ENCODE data around the gene SLCO2A1.
A peak's percentile ranks its signal among the peaks of the same experiment; 100 is the strongest.

Gene SLCO2A1

DNA sequence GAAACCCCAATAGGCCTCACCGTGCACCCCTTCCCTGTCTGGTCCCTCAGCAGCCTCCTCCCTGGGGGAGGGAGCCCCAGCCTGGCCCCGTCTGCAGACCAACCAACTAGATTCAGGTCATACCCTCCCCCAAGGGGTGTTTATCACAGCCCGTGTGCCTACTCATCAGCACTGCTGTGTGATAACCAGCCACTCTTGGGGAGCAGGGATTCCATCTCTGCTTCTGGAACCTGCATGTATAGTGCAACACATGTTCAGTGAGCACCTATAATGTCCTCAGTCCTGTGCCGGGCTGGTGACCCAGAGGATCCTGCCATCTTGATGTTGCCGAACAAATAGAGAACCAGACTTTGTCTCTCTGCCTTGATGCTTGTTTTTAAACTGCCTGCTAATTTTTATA is 6.6 kb upstream of the SLCO2A1 start:
- DNase-seq (ENCODE audit: insufficient read length, low spot score): no peak
- no peak for FAIRE-seq

DNA sequence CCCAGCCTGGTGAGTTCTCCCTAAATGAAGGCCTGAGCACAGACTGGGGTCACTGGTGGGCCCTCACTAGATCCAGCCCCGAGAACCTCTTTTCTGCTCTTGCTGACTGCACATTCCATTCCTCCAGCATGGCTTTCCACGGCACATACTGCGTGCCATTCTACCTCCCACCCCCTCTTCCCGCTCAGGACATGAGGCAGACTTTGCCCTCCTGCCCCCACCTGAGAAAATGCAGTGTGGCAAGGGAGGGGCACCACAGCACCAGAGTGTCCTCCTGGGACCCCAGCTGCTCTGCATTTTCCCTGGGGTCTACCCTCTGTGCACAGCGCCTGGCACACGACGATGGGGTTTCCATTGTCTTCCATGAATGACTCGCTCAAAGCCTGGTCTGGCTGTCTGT is 6.1 kb upstream of the SLCO2A1 start:
- DNase-seq (ENCODE audit: insufficient read length, low spot score) (no peak), FAIRE-seq (no peak)

DNA sequence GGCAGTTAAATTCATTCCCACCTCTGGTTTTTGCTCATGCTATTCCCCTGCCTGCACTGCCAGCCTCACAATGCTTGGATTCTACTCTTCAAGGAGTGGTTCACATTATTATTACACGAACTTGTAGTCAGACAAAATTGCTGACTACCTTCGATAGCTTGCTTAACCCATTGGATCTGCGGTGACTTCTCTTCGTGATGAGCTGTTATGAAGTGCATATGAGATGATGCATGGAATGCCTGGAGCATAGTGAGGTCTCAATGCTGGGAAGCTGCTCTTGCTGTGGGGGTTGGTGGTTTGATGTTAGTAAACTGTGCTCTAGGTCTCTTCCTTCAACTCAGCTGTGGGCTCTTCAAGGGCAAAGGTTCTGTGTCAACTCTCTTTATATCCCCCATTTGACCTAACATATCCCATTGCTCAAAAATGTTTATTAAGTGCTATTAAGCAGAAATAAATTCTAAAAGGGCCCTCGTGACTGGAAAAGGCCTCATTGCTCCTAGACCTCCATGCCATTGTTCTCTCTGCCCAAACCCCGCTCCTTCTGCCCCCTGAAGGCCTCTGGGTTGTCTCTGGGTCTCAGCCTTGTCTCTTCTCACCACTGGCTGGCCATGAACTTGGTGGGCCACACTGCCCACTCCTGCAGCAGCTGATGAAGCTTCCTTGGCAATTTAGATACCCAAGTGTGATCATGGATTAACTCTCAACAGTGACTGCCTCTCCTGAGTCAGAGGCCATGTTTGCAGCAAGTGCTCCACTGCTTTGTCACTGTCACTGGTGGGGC is 4.5 kb upstream of the SLCO2A1 start:
- DNase-seq (ENCODE audit: insufficient read length, low spot score) (no peak), FAIRE-seq (no peak)

DNA sequence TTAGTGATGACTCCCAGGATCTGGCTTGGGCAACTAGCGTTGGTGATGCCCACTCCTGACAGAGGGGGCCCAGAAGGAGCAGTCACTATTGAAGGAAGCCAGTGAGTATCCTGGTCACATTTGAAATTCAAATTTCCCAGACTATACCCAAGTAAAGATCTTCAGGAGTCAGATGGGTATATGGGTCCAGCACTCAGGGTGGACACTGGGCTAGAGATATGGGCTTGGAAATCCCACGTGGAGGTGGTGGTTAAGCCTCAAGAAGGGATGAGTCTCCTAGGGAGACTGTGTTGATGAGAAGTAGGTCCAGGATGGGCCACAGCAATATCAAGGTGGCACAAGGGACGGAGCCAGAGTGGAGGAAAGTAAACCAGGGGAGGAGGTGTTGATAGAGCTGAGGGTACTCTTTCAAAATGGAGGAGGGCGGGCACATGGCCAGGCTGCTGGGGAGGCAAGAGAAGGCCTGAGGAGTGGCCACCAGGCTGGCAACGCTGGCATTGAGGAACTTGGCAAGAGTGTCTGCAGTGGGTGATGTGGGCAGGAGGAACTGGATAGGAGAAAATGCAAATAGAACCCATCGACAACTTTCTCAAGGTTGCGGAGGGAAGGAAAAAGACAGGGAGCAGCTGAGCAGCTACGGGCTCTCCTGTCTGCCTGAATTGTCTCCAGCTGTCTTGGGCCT is 3.7 kb upstream of the SLCO2A1 start:
- no peak for FAIRE-seq
- no peak for DNase-seq (ENCODE audit: insufficient read length, low spot score)

DNA sequence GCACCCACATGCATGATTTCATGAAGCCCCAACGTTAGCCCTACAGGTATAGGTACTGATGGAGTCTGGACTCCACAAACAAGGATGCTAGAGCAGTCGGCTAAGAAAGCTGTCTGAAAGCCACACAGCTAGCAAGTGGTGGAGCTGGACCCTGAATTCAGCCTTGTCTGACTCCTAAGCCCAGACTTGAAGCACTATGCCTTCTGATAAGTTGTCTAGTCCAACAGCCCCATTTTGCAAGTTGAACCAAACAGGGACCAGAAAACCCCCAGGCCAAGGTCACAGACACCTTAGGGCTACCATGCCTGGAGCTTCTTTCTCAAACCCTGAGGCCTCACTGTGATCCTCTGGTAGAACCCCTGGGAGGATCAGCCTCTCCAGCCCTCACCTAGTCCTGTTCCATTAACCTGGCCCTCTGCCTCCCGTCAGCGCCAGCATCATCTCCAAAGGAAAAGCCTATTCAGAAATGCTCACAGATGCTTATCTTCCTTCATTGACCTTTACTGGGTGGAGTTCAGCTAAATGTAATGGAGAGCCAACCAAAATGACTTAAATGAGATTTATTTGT is 1.7 kb upstream of the SLCO2A1 start:
- no peak for FAIRE-seq
- no peak for DNase-seq (ENCODE audit: insufficient read length, low spot score)

DNA sequence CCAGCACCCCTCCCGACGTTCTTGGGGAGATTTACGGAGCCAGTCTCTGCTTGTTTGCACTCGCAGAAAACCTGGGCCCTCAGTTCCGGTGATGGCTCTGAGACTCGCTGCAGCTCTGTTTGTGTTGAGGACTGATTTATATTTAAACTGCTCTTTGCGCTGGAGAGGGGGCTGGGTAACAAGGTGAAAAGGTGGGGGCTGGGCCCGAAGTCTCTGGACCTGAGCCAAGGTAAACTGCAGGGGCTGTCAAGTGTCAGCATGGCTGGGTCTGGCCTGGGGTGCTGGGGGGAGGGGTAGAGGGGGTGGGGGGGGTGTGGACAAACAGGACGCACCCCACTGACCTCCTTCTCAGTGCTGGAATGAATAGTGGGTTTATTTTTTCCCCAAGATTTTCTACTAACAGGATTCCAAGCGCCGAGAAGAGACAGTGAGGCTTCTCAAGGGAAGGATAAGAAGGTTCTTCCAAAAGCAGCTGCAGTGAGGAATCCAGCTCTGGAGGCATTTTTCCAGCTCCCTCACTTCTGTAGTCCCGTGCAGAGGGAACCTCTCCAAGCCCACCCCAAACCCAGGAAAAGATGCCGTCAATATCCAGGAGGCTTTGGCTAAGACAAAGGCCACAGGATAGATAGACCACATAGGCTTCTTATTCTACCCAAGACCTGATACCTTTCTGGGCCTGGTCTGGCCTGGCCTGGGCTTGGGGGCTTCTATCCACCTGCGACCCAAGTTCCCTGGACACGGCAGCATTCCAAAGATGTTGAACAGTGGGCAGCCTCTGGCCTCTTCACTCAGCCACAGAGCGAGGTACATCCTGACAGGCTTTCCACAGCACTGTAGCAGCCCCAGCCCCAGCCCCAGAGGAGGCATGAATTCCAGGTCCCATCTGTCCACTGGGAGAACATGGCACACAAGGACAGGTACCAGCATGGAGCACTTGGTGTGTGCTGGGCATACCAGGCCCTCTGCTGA is 938 bp upstream of the SLCO2A1 start:
- FAIRE-seq: no peak
- no peak for DNase-seq (ENCODE audit: insufficient read length, low spot score)

DNA sequence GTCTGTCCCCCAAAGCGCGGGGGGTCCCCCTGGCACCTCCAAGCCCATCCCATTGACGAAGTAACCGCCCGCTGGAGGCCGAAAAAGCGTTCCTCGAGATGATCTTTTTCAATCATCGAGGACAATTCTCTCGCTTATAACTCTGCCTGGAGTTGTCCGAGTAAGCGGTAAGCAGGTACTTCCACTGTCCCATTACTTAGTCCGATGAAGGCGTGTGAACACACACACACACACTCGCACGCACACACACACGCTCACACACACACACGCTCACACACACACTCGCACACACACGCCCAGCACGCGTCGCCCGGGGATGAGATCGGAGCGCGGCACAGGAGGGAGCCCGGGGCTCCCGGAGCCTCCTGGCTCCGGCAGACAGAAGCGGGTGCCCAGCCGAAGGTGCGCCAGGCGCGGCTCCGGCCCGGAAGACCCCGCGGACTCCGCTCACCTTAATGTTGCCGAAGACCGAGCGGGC is 430 bp downstream of the SLCO2A1 start:
- no peak for DNase-seq (ENCODE audit: insufficient read length, low spot score)
- FAIRE-seq: peak; percentile 59

DNA sequence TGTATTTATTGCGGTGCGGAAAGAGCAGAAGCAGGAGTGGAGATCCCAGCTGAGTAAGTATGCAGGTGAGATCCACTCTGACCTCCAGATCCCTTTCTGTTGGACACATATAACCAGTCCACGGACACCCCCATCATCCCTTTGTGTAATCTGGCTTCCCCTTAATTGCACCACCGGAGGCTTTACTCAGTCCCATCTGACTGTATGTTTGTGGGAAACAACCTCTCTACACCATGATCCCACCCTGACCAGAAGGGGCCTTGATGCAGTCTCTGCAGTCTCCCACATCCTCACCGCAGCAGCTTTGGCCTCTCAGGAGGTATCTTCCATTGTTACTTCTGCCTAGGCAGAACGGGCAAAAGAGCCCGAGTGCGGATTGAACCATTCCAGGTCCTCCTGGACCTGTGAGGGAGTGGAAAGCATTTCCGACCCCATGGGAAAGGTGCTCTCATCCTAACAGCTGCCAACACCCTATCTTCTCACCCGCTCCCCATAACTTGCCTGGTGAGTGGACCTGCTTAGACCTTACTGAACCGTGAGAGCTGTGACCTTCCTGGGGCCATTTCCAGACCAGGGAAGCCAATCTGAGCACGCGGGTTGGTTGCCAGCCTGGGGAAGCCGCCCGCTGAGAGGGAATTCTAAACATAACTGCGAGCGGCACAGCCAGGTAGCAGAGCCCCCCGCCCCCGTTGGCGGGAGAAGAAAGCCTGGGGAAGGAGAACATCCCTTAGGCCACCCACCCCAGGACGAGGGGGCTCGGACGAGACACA is 1.1 kb downstream of the SLCO2A1 start:
- DNase-seq (ENCODE audit: insufficient read length, low spot score): no peak
- no peak for FAIRE-seq

DNA sequence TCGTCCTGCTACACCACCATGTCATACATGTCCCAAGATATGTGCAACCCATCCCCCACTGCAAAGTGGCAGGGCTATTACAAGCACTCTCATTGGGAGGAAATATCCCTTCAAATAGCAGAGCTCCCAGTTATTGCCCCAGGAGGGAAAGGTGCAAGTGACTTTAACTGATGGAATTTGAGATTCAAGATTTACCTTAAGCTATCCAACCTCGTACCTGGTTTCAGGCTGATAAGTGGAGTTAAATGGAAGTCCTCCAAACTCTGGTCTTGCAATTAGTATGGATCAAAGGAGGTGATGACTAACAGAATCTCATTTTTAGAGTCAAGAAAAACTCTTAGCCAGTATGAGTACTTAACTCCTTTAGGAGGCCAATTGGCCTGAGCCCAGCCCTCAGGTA is 2.1 kb downstream of the SLCO2A1 start:
- FAIRE-seq (no peak), DNase-seq (ENCODE audit: insufficient read length, low spot score) (no peak)

DNA sequence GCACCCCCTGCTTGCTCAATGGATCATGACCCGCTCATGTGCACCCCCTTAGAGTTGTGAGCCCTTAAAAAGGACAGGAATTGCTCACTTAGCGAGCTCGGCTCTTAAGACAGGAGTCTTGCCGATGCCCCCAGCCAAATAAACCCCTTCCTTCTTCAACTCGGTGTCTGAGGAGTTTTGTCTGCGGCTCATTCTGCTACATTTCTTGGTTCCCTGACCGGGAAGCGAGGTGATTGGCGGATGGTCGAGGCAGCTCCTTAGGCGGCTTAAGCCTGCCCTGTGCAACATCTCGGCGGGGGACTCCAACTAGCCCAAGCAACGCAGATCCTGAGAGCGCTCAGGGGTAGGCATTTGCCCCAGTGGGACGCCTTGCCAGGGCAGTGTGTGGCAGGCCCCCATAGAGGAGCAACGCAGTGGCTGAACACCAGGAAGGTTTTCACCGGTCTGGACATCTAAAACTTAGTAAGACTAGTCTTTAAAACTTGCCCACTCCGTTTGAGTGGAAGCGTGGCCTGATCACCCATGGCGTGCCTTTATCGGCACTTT is 9.5 kb downstream of the SLCO2A1 start:
- no peak for DNase-seq (ENCODE audit: insufficient read length, low spot score)

DNA sequence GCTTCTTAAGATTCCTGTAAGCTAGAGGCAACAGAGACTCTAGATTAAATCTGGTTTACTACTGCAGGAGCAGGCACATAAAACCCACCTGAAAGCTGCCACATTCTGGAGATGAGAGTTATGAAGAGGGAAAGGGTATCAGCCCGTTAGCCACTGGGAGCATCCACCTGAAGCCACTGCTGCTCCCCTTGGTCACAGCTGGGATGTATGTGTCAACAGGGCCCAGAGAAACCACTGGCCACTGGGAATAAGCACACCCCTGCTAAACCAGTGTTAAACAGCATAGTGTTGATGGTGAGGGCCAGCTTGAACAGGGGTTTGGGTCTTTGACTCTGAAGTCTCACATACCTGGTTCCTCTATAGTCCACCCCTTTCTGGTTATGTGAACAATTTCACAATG is 10.9 kb downstream of the SLCO2A1 start:
- FAIRE-seq (no peak), DNase-seq (ENCODE audit: insufficient read length, low spot score) (no peak)

More for the DNA sequence above, 9.5 kb downstream of the SLCO2A1 start:
- FAIRE-seq: no peak

DNA sequence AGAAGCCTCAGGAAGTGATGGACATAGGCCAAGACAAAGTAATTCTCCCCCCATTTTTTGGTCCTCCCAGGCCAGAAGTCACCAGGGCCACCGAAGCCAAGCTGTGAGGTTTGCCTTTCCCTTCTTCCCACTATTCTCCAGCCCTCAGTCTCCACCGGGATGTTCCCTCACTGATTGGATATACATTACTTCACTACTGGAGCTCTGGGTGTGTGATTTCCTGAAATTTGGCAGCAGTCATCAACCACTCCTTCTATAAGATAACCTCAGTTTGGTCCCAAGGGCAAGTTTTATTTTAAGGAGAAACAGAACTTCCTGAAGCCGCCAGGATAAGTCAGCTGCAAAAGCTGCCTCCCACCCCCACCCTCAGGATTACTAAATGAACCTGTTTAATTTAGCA is 11.3 kb downstream of the SLCO2A1 start:
- no peak for FAIRE-seq

DNA sequence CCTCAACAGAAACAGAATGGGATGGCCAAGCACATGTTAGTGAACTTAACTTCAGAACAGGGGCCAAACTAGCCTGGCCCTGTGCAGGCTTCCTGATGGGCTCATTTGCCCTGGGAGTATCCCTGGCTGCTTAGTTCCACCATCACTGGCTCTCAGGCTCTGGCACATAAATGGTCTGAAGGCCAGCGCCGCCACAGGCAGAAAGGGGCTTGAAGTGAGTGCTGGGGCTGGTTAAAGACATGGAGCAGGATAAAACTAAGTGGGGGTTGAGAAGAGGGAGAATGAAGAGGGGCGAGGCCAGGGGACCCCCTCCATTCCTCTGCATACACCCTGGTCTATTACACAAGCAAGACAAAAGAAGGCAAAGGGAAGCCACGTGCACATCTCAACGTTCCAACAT is 12.2 kb downstream of the SLCO2A1 start:
- DNase-seq (ENCODE audit: insufficient read length, low spot score) (no peak), FAIRE-seq (no peak)

More for the DNA sequence above, 11.3 kb downstream of the SLCO2A1 start:
- DNase-seq (ENCODE audit: insufficient read length, low spot score): no peak

DNA sequence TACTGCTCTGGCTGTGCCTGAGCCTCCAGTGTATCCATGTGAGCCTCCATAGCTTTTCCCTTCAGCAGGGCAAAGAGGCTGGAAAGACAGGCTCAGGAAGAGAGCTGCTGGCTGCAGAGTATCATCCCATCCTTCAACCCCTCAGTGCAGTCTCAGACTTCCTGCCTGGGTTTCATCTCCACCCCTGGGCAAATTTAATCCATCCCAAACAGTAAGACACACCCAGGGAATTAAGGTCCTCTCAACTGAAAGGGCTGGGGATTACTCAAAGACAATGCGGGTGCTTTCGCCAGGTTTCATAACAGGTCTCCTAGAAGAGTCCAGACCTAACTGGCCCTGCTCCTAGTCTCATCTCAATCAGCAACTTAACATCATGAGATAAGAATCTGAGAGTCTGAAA is 15.5 kb downstream of the SLCO2A1 start:
- FAIRE-seq (no peak), DNase-seq (ENCODE audit: insufficient read length, low spot score) (no peak)

DNA sequence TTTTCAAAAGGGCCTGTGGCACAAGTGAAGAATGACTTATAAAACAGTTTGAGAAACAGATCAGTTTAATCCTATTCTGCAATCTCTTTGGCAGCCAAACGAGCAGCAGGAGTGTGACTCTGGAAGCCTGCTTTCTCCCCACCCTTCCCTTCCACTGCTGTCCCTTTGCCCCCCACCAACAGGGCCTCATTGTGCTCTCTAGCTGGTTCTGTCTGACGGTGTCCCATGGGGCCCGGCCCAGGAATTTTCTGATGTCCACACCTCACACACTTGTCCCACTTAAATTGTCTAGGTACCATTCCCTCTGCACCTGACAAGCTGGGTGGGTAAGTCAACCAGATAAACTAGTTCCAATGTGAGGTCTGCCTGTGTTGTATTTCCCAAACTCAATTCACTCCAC is 16.4 kb downstream of the SLCO2A1 start:
- FAIRE-seq: no peak

DNA sequence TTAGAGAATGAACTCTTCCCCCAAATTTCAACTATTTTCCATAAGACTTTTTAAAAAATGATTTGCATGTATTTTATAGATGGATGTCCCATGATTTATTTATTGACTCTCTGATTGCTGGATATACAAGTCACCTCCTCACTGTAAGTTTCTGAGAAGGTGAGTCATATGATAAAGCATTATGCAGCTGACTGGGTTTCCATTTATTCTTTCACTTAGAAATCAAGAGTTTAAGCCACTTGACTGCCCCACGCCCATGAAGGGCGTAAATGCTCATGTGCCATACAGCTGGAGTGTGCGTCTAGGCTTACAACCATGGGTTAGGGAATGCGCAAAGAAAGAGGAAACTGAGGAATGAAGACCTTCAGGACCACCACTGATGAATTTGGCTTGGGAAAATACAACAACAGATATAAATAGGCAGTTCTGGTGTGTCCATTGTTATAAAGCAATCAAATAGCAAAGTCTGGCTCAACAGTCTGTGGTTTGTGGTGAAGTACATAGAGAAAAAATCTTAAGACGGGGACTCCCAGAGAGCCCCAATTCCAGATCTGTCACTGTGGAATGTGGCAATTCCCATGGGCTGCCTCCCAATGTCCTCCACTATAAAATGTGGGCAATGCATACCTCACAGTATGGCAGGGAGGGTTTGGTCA is 20.3 kb downstream of the SLCO2A1 start:
- DNase-seq (ENCODE audit: insufficient read length, low spot score): no peak
- no peak for FAIRE-seq

More for the DNA sequence above, 16.4 kb downstream of the SLCO2A1 start:
- no peak for DNase-seq (ENCODE audit: insufficient read length, low spot score)

DNA sequence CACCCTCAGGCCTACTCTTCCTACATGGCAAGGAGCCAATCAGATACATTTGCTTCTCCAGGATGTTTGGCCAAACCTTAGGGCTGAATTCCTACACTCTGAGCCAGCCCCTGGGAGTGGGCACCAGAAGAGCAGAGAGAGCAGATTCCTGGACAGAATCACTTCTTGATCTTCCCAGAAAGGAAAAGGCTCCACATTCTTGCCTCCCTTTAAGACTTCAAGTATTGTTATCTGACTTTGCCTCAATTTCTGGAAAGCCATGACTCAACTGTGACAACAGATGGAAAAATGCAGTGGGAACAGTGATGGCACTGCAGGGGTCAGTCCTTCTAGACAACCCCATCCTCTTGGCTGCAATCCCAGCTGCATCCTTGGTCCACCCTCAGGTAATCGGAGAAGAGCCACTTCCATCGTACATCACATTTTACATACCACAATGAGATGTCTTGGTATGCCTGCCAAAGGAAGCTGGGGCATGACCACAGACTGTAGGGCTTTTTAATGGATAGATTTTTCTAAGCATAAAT is 21.0 kb downstream of the SLCO2A1 start:
- DNase-seq (ENCODE audit: insufficient read length, low spot score) (peak; percentile 59), FAIRE-seq (peak; percentile 90)

DNA sequence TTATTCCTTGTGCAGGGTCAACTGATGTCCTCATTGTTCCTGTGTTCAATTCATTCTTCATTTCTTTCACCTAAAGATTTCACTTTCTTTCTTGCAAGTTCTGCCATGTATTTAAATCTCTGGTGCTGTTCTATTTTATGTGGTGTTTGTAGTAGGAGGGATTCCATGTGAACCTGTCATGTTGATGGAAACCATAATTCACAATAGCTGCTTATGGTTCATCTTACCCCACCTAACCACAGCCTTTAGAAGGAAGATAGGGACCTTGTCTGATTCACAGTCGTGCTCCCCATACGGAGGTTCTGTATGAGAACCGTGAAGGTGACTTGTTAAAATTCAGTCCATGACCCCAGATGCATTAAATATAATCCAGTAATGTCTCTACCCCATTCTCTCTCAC is 21.9 kb downstream of the SLCO2A1 start:
- no peak for DNase-seq (ENCODE audit: insufficient read length, low spot score)
- no peak for FAIRE-seq

DNA sequence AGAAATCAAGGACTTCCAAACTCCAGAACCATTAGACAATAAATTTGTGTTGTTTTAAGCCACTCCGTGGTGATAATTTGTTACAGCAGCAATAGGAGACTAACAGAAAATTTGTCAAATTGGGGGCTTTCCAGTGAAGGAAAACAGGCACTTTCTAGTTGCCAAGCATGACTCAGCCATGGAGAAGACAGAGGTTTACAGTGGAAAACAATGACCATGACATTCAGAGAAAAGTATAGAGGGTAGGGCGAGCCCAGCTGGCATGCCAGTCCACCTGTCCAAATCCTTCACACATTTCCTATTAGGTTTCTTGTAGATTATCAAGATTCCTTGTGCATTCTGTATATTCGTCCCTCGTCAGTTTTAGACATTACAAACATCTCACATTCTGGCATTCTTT is 24.9 kb downstream of the SLCO2A1 start:
- FAIRE-seq: no peak
- DNase-seq (ENCODE audit: insufficient read length, low spot score): no peak

Data from HTR-8/SVneo (cell line).